HepG2 (cell line): ENCODE data around the gene TAF6L. TPM values are rescaled to one million over a fixed set of nuclear protein-coding genes. Genes with fewer than 3 reads are reported as not detected.

Experiments used
- CEBPB ChIP-seq: IDR thresholded peaks from 2 replicates; pipeline ENCODE4 v1.6.1; 2011; ENCODE audit warnings: low read depth, low read length, improper control_type of control experiment, borderline replicate concordance
- ELF4 ChIP-seq: sonication (generic); formaldehyde crosslinking; IDR thresholded peaks from 2 replicates; pipeline ENCODE4 v1.5.0; 2020; ENCODE audit warnings: missing genetic modification reagents, mild to moderate bottlenecking, moderate library complexity, borderline replicate concordance
- GATAD2A ChIP-seq: IDR thresholded peaks from 2 replicates; pipeline ENCODE4 v1.6.1; 2016
- HNRNPH1 ChIP-seq: fragments of 200-400 bp; formaldehyde crosslinking; optimal IDR thresholded peaks from 2 replicates; pipeline ENCODE3; 2017; ENCODE audit warnings: mild to moderate bottlenecking, low read depth, low read length
- KAT8 ChIP-seq: IDR thresholded peaks from 2 replicates; pipeline ENCODE4 v1.6.1; 2016; ENCODE audit warnings: missing genetic modification reagents, missing compliant biosample characterization
- KDM6A ChIP-seq: IDR thresholded peaks from 2 replicates; pipeline ENCODE4 v1.6.1; 2016; ENCODE audit warnings: low read depth
- MAFG ChIP-seq: sonication (generic); formaldehyde crosslinking; IDR thresholded peaks from 2 replicates; pipeline ENCODE4 v1.5.1; 2020; ENCODE audit warnings: mild to moderate bottlenecking, missing genetic modification reagents
- PHF8 ChIP-seq: sonication (generic); formaldehyde crosslinking; IDR thresholded peaks from 2 replicates; pipeline ENCODE4 v1.5.0; 2020; ENCODE audit warnings: missing genetic modification reagents
- PRMT3 ChIP-seq: sonication (generic); formaldehyde crosslinking; IDR thresholded peaks from 2 replicates; pipeline ENCODE4 v1.8.1; 2022; ENCODE audit warnings: low read depth, mild to moderate bottlenecking, moderate library complexity, missing genetic modification reagents, borderline replicate concordance
- RFXAP ChIP-seq: sonication (generic); formaldehyde crosslinking; IDR thresholded peaks from 2 replicates; pipeline ENCODE4 v1.4.0; 2020; ENCODE audit warnings: missing genetic modification reagents, borderline replicate concordance
- SP2 ChIP-seq: sonication (generic); formaldehyde crosslinking; IDR thresholded peaks from 2 replicates; pipeline ENCODE4 v1.5.1; 2020; ENCODE audit warnings: mild to moderate bottlenecking, missing genetic modification reagents
- SYNCRIP ChIP-seq: fragments of 200-400 bp; formaldehyde crosslinking; IDR thresholded peaks from 2 replicates; pipeline ENCODE4 v1.6.1; 2018; ENCODE audit warnings: mild to moderate bottlenecking, low read depth, low read length; ENCODE audit not compliant: insufficient read depth
- TBX2 ChIP-seq: sonication (generic); formaldehyde crosslinking; IDR thresholded peaks from 2 replicates; pipeline ENCODE4 v1.5.0; 2020; ENCODE audit warnings: missing genetic modification reagents, mild to moderate bottlenecking, borderline replicate concordance
- U2AF2 ChIP-seq: fragments of 200-400 bp; formaldehyde crosslinking; IDR thresholded peaks from 2 replicates; pipeline ENCODE4 v1.6.1; 2017; ENCODE audit warnings: low read depth, mild to moderate bottlenecking, low read length
- ZFP1 ChIP-seq: IDR thresholded peaks from 2 replicates; pipeline ENCODE4 v1.6.1; 2016
- ZFY ChIP-seq: sonication (generic); formaldehyde crosslinking; IDR thresholded peaks from 2 replicates; pipeline ENCODE4 v1.4.0; 2020; ENCODE audit warnings: missing genetic modification reagents
- ZKSCAN1 ChIP-seq: fragments of 150-350 bp; IDR thresholded peaks from 2 replicates; pipeline ENCODE4 v1.6.1; 2014; ENCODE audit warnings: low read length
- ZNF432 ChIP-seq: sonication (generic); formaldehyde crosslinking; IDR thresholded peaks from 2 replicates; pipeline ENCODE4 v1.5.0; 2020; ENCODE audit warnings: missing genetic modification reagents, mild to moderate bottlenecking, borderline replicate concordance
- ZNF598 ChIP-seq: sonication (generic); formaldehyde crosslinking; IDR thresholded peaks from 2 replicates; pipeline ENCODE4 v1.5.1; 2020; ENCODE audit warnings: mild to moderate bottlenecking, missing genetic modification reagents, borderline replicate concordance
- ZNF629 ChIP-seq: sonication (generic); formaldehyde crosslinking; conservative IDR thresholded peaks from 2 replicates; pipeline ENCODE4 v1.5.0; 2020; ENCODE audit warnings: missing genetic modification reagents
- ZNF737 ChIP-seq: sonication (generic); formaldehyde crosslinking; IDR thresholded peaks from 2 replicates; pipeline ENCODE4 v1.5.0; 2020; ENCODE audit warnings: missing genetic modification reagents, mild to moderate bottlenecking, borderline replicate concordance
- ZNF747 ChIP-seq: sonication (generic); formaldehyde crosslinking; IDR thresholded peaks from 2 replicates; pipeline ENCODE4 v1.8.1; 2023; ENCODE audit warnings: missing genetic modification reagents, mild to moderate bottlenecking, borderline replicate concordance
- ZNF839 ChIP-seq: sonication (generic); formaldehyde crosslinking; IDR thresholded peaks from 2 replicates; pipeline ENCODE4 v1.4.0; 2020; ENCODE audit warnings: missing genetic modification reagents, mild to moderate bottlenecking, borderline replicate concordance
- ZSCAN9 ChIP-seq: IDR thresholded peaks from 2 replicates; pipeline ENCODE4 v1.6.1; 2016; ENCODE audit warnings: borderline replicate concordance
- polyA plus RNA-seq, 8 experiments: library from polyadenylated mRNA; depleted of rRNA in 3 of 8; stranded (reverse) in 7 of 8; unstranded in 1 of 8; fragments of >200 nt; fragmentation: Illumina TruSeq in 4 of 8; extraction: Trizol in 4 of 8; gene quantifications; 2 replicates each; pipeline versions ENCODE4 v1.2.1 to v1.2.3, GENCODE V29; 2011 to 2016; ENCODE audit warnings: low read depth in 4 of 8, missing spikeins in 1 of 8, mixed read lengths in 1 of 8; ENCODE audit not compliant: insufficient read depth in 1 of 8
- total RNA-seq, 5 experiments: library from RNA; depleted of rRNA; stranded (reverse); fragments of >200 nt; fragmentation: Illumina TruSeq; extraction: Trizol; gene quantifications; 2 replicates each; pipeline ENCODE4 v1.2.3, GENCODE V29; 2016; ENCODE audit warnings: low read depth in 1 of 5
- TF ChIP-seq, protein P1 (sequence below): sonication (generic); formaldehyde crosslinking; IDR thresholded peaks from 2 replicates; pipeline ENCODE4 v1.8.0; 2023; ENCODE audit warnings: mild to moderate bottlenecking, missing genetic modification reagents
- TF ChIP-seq, protein P2 (sequence below): sonication (generic); formaldehyde crosslinking; IDR thresholded peaks from 2 replicates; pipeline ENCODE4 v1.5.0; 2020; ENCODE audit warnings: mild to moderate bottlenecking, missing genetic modification reagents
- TF ChIP-seq, protein P3 (sequence below): sonication (generic); formaldehyde crosslinking; IDR thresholded peaks from 2 replicates; pipeline ENCODE4 v1.5.0; 2020; ENCODE audit warnings: mild to moderate bottlenecking, missing genetic modification reagents

TAF6L gene
- total and polyA plus RNA-seq, 2 of the 13 experiments (the other 11 are each of a cell fraction or from before 2014, with no cell fraction given) = 12.6 to 19.4 TPM

DNA sequence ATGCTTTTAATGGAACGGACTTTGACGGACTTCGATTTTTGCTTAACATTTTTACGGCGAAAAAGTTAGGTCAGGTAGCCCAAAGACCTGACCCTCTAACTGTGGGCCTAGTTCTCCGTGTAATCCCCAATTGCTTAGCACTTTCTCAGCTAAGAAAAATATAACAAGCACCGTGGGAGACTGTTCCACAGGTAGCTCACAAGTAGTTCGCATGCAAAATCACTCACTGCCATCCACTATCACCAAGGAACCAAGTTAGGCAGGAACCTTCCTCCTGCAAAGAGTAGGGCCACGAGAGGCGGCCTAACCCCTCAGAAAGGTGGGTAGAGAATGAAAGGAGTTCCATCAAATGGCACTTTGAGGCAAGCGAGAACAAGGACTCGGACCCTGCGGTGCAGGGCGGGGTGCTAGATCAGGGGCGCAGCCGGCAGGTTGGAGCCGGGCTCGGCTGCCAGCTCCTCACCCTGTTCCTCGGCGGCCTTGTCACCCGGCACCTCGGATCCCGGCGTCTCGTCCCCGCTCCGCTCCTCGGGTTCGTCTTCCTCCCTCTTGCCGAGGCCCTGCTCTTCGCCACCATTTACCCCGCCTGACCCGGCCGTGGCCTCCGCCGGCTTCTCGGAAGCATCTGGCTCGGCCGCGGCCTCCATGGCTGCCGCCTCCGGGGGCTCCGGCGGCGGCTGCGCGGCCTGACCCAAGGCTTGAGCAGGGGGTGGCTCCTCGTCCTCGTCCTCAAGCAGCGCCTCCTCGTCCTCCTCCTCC, 44.9 kb upstream of the TAF6L start (continued):
- TF ChIP-seq ZNF747 = peak; percentile 61; the same call in 1 of the 2 replicates
- no peak for TF ChIP-seq KAT8
- TF ChIP-seq TBX2 (CRISPR knock-in tag) = peak; percentile 54; the same call in 1 of the 2 replicates
- TF ChIP-seq PHF8 (CRISPR knock-in tag) = peak; percentile 47; the same call in 1 of the 2 replicates
- 0 out of 2 replicates have a peak, but pooled peaks have one; percentile 42 for TF ChIP-seq ZNF839
- TF ChIP-seq HNRNPH1 = no peak
- TF ChIP-seq, protein P1, sequence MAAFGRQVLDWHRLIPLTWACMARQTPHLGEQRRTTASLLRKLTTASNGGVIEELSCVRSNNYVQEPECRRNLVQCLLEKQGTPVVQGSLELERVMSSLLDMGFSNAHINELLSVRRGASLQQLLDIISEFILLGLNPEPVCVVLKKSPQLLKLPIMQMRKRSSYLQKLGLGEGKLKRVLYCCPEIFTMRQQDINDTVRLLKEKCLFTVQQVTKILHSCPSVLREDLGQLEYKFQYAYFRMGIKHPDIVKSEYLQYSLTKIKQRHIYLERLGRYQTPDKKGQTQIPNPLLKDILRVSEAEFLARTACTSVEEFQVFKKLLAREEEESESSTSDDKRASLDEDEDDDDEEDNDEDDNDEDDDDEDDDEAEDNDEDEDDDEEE (CRISPR knock-in tag) = no peak; the same call in 1 of the 2 replicates
- TF ChIP-seq MAFG (CRISPR knock-in tag) = no peak
- TF ChIP-seq ELF4 (CRISPR knock-in tag) = peak; percentile 10; the same call in 1 of the 2 replicates
- no peak for TF ChIP-seq ZFY (CRISPR knock-in tag)
- TF ChIP-seq CEBPB = no peak
- TF ChIP-seq KDM6A (CRISPR knock-in tag) = no peak
- no peak for TF ChIP-seq U2AF2
- no peak for TF ChIP-seq RFXAP (CRISPR knock-in tag)
- no peak for TF ChIP-seq ZKSCAN1
- TF ChIP-seq GATAD2A (CRISPR knock-in tag) = no peak
- TF ChIP-seq, protein P2, sequence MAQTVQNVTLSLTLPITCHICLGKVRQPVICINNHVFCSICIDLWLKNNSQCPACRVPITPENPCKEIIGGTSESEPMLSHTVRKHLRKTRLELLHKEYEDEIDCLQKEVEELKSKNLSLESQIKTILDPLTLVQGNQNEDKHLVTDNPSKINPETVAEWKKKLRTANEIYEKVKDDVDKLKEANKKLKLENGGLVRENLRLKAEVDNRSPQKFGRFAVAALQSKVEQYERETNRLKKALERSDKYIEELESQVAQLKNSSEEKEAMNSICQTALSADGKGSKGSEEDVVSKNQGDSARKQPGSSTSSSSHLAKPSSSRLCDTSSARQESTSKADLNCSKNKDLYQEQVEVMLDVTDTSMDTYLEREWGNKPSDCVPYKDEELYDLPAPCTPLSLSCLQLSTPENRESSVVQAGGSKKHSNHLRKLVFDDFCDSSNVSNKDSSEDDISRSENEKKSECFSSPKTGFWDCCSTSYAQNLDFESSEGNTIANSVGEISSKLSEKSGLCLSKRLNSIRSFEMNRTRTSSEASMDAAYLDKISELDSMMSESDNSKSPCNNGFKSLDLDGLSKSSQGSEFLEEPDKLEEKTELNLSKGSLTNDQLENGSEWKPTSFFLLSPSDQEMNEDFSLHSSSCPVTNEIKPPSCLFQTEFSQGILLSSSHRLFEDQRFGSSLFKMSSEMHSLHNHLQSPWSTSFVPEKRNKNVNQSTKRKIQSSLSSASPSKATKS (CRISPR knock-in tag) = no peak; the same call in 1 of the 2 replicates
- TF ChIP-seq SP2 = 0 out of 2 replicates have a peak, but pooled peaks have one; percentile 16
- TF ChIP-seq ZSCAN9 (CRISPR knock-in tag) = no peak
- no peak for TF ChIP-seq SYNCRIP
- 0 out of 2 replicates have a peak, but pooled peaks have one; percentile 50 for TF ChIP-seq ZNF598 (CRISPR knock-in tag)
- TF ChIP-seq ZNF432 (CRISPR knock-in tag) = no peak
- no peak for TF ChIP-seq PRMT3 (CRISPR knock-in tag)
- TF ChIP-seq ZNF629 = 0 out of 2 replicates have a peak, but pooled peaks have one; percentile 5
- no peak for TF ChIP-seq ZFP1 (CRISPR knock-in tag)
- TF ChIP-seq, protein P3, sequence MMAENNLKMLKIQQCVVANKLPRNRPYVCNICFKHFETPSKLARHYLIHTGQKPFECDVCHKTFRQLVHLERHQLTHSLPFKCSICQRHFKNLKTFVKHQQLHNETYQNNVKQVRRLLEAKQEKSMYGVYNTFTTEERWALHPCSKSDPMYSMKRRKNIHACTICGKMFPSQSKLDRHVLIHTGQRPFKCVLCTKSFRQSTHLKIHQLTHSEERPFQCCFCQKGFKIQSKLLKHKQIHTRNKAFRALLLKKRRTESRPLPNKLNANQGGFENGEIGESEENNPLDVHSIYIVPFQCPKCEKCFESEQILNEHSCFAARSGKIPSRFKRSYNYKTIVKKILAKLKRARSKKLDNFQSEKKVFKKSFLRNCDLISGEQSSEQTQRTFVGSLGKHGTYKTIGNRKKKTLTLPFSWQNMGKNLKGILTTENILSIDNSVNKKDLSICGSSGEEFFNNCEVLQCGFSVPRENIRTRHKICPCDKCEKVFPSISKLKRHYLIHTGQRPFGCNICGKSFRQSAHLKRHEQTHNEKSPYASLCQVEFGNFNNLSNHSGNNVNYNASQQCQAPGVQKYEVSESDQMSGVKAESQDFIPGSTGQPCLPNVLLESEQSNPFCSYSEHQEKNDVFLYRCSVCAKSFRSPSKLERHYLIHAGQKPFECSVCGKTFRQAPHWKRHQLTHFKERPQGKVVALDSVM (CRISPR knock-in tag) = 0 out of 2 replicates have a peak, but pooled peaks have one; percentile 1
- no peak for TF ChIP-seq ZNF737
